Raji (cell line): ENCODE data around the gene PSMA6.

Experiments used
- POLR2A ChIP-seq: IDR thresholded peaks from 2 replicates; pipeline ENCODE4 v1.6.1; 2011; ENCODE audit warnings: low read depth, low read length, control low read depth; ENCODE audit not compliant: insufficient read depth

PSMA6 gene

GRCh38 chr14:35274805-35275204 is 17.4 kb upstream of the PSMA6 start:
- no peak for TF ChIP-seq POLR2A

- no peak for TF ChIP-seq POLR2A
These were observed 15.0 kb upstream of the PSMA6 start for GRCh38 chr14:35277179-35277578.

- TF ChIP-seq POLR2A = no peak
These were observed 12.8 kb upstream of the PSMA6 start for GRCh38 chr14:35279369-35279768.

GRCh38 chr14:35281341-35281740 is 10.8 kb upstream of the PSMA6 start:
- no peak for TF ChIP-seq POLR2A

- TF ChIP-seq POLR2A = no peak
These were observed 7.7 kb upstream of the PSMA6 start for GRCh38 chr14:35284506-35284905.

GRCh38 chr14:35285168-35286002 is 6.8 kb upstream of the PSMA6 start:
- peak; percentile 41; the same call in 1 of the 2 replicates for TF ChIP-seq POLR2A

GRCh38 chr14:35286003-35286600 is 6.1 kb upstream of the PSMA6 start:
- no peak for TF ChIP-seq POLR2A

- no peak for TF ChIP-seq POLR2A
These were observed 5.5 kb upstream of the PSMA6 start for GRCh38 chr14:35286707-35287106.

- no peak for TF ChIP-seq POLR2A
These were observed 4.7 kb upstream of the PSMA6 start for GRCh38 chr14:35287431-35288013.

GRCh38 chr14:35289623-35290022 is 2.6 kb upstream of the PSMA6 start:
- no peak for TF ChIP-seq POLR2A

GRCh38 chr14:35292770-35293561 is 784 bp downstream of the PSMA6 start:
- TF ChIP-seq POLR2A = no peak

GRCh38 chr14:35295845-35296161 is 3.6 kb downstream of the PSMA6 start:
- no peak for TF ChIP-seq POLR2A

- no peak for TF ChIP-seq POLR2A
These were observed 4.4 kb downstream of the PSMA6 start for GRCh38 chr14:35296545-35296944.

- TF ChIP-seq POLR2A = no peak
These were observed 5.5 kb downstream of the PSMA6 start for GRCh38 chr14:35297706-35298105.

GRCh38 chr14:35298351-35298750 is 6.2 kb downstream of the PSMA6 start:
- TF ChIP-seq POLR2A = no peak
